WTC11 (cell line): ENCODE results near the gene SPNS2. TPM values are rescaled to one million over a fixed set of nuclear protein-coding genes. Genes with fewer than 3 reads are reported as not detected.

ENCODE experiments used
- ATAC-seq: fragments of 200-7000 bp; cut with Tn5 transposase; 2 replicates; pipeline ENCODE4 v1.10.0; 2021; ENCODE audit warnings: mild to moderate bottlenecking, moderate library complexity
- CTCF ChIA-PET: fragments of 300-600 bp; sonication (Branson Sonifier 250); formaldehyde crosslinking; loops from one replicate; lab custom pipeline; 2021; ENCODE audit warnings: antibody characterized with exemption; lab: Charles Lee
- POLR2A ChIA-PET: fragments of 350-600 bp; sonication (Branson Sonifier 250); formaldehyde crosslinking; loops from one replicate; lab custom pipeline; 2021; ENCODE audit warnings: antibody characterized with exemption; lab: Charles Lee
- DNase-seq: peaks from one replicate; pipeline ENCODE4 v3.0.0; 2021; ENCODE audit warnings: low spot score
- H3K27ac Mint-ChIP-seq: 2 replicates; pipeline ENCODE4 v1.8.0; 2021; ENCODE audit warnings: mixed read lengths
- H3K27me3 Mint-ChIP-seq: 2 replicates; pipeline ENCODE4 v1.8.0; 2021; ENCODE audit warnings: low read depth, mild to moderate bottlenecking, moderate library complexity, mixed read lengths
- H3K36me3 Mint-ChIP-seq: 2 replicates; pipeline ENCODE4 v1.8.0; 2021; ENCODE audit warnings: mixed read lengths
- H3K4me1 Mint-ChIP-seq: 2 replicates; pipeline ENCODE4 v1.8.0; 2022; ENCODE audit warnings: mixed read lengths
- H3K4me3 Mint-ChIP-seq: 2 replicates; pipeline ENCODE4 v1.8.0; 2021; ENCODE audit warnings: mild to moderate bottlenecking, moderate library complexity, mixed read lengths
- H3K9me3 Mint-ChIP-seq: 2 replicates; pipeline ENCODE4 v1.8.0; 2021; ENCODE audit warnings: mixed read lengths
- CREM ChIP-seq: sonication (generic); formaldehyde crosslinking; IDR thresholded peaks from 2 replicates; pipeline ENCODE4 v1.8.1; 2022; ENCODE audit warnings: mild to moderate bottlenecking, missing genetic modification reagents, moderate library complexity
- FOXP1 ChIP-seq: sonication (generic); formaldehyde crosslinking; IDR thresholded peaks from 2 replicates; pipeline ENCODE4 v1.8.0; 2022; ENCODE audit warnings: missing genetic modification reagents, mild to moderate bottlenecking, moderate library complexity, borderline replicate concordance
- GTF2I ChIP-seq: fragments of 250-450 bp; sonication (Bioruptor Pico); conservative IDR thresholded peaks from 2 replicates; pipeline ENCODE4 v1.4.0; 2021; ENCODE audit warnings: mild to moderate bottlenecking
- IRF2 ChIP-seq: sonication (generic); formaldehyde crosslinking; IDR thresholded peaks from 2 replicates; pipeline ENCODE4 v1.8.0; 2022; ENCODE audit warnings: low read depth, missing genetic modification reagents, borderline replicate concordance
- MXD4 ChIP-seq: fragments of 250-450 bp; sonication (Bioruptor Pico); IDR thresholded peaks from 2 replicates; pipeline ENCODE4 v1.8.0; 2021; ENCODE audit warnings: mild to moderate bottlenecking, moderate library complexity, borderline replicate concordance
- NR3C1 ChIP-seq: sonication (generic); formaldehyde crosslinking; conservative IDR thresholded peaks from 2 replicates; pipeline ENCODE4 v1.8.1; 2023; ENCODE audit warnings: low read depth, mild to moderate bottlenecking, missing genetic modification reagents
- RELA ChIP-seq: sonication (generic); formaldehyde crosslinking; IDR thresholded peaks from 2 replicates; pipeline ENCODE4 v1.8.1; 2022; ENCODE audit warnings: missing genetic modification reagents, mild to moderate bottlenecking, borderline replicate concordance
- RORB ChIP-seq: fragments of 250-450 bp; sonication (Bioruptor Pico); IDR thresholded peaks from 2 replicates; pipeline ENCODE4 v1.9.0; 2021; ENCODE audit warnings: mild to moderate bottlenecking
- SMAD4 ChIP-seq: sonication (generic); formaldehyde crosslinking; IDR thresholded peaks from 2 replicates; pipeline ENCODE4 v1.8.0; 2022; ENCODE audit warnings: mild to moderate bottlenecking, missing genetic modification reagents
- SP1 ChIP-seq: sonication (generic); formaldehyde crosslinking; conservative IDR thresholded peaks from 2 replicates; pipeline ENCODE4 v1.8.1; 2022; ENCODE audit warnings: missing genetic modification reagents
- STAT6 ChIP-seq: sonication (generic); formaldehyde crosslinking; conservative IDR thresholded peaks from 2 replicates; pipeline ENCODE4 v1.8.1; 2023; ENCODE audit warnings: mild to moderate bottlenecking, low read depth, missing genetic modification reagents, moderate library complexity
- ZNF281 ChIP-seq: sonication (generic); formaldehyde crosslinking; IDR thresholded peaks from 2 replicates; pipeline ENCODE4 v1.8.0; 2023; ENCODE audit warnings: mild to moderate bottlenecking, missing genetic modification reagents
- ZNF317 ChIP-seq: sonication (generic); formaldehyde crosslinking; IDR thresholded peaks from 2 replicates; pipeline ENCODE4 v1.8.1; 2023; ENCODE audit warnings: low read depth, mild to moderate bottlenecking, moderate library complexity, missing genetic modification reagents, borderline replicate concordance
- ZNF423 ChIP-seq: fragments of 250-450 bp; sonication (Bioruptor Pico); IDR thresholded peaks from 2 replicates; pipeline ENCODE4 v2.1.2; 2022; ENCODE audit warnings: mild to moderate bottlenecking, moderate library complexity
- total RNA-seq: library from RNA; stranded (reverse); gene quantifications from 3 replicates; pipeline ENCODE4 v1.2.3, GENCODE V29; 2021
- TF ChIP-seq, protein P1 (sequence below): sonication (generic); formaldehyde crosslinking; IDR thresholded peaks from 2 replicates; pipeline ENCODE4 v1.8.0; 2022; ENCODE audit warnings: mild to moderate bottlenecking, missing genetic modification reagents

SPNS2 gene
- total RNA-seq, 1 experiment from 2014 or later, result 0.87 TPM

GRCh38 chr17:4573669-4574068 is 75.0 kb downstream of the SPNS2 start:
- no peaks in the 10 kb centered on the region for H3K9me3 Mint-ChIP-seq

DNA sequence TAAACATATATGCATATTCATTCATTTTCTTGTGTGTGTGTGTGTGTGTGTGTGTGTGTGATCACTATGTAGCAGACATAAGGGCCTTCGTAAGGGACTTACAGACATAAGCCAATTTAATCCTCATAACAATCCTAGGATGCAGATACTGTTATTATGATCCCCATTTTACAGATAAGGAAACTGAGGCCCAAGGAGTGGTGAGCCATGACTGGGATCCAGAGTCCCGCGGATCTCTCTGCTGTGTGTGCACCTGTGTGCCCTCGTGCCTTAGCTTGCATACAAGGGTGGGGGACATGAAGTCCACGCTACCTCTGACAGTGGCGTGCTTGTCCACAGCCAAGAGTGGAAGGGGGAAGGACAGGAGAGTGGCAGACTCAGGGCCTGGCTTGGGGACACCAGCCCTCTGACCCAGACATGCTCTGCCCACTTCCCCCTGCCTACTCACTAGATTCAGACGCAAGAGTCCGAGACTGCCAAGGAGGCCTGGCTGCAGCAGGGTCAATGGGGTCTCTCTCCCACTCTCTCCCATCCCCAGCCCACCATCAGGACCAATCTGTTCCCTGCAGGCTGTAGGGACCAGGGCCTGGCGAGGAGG is 75.9 kb downstream of the SPNS2 start:
- Mint-ChIP-seq H3K4me3 (no peak overlapping the region), H3K27me3 (no peaks in the 10 kb centered on the region), H3K9me3 (no peaks in the 10 kb centered on the region), H3K4me1 (peaks cover 27% of the 10 kb centered on the region), H3K27ac (no peak overlapping the region), H3K36me3 (no peaks in the 10 kb centered on the region)
- TF ChIP-seq, protein P1, sequence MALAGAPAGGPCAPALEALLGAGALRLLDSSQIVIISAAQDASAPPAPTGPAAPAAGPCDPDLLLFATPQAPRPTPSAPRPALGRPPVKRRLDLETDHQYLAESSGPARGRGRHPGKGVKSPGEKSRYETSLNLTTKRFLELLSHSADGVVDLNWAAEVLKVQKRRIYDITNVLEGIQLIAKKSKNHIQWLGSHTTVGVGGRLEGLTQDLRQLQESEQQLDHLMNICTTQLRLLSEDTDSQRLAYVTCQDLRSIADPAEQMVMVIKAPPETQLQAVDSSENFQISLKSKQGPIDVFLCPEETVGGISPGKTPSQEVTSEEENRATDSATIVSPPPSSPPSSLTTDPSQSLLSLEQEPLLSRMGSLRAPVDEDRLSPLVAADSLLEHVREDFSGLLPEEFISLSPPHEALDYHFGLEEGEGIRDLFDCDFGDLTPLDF, result no peak
- TF ChIP-seq RORB (no peak), SMAD4 (no peak), GTF2I (CRISPR knock-in tag) (no peak)
- no peak for ATAC-seq
- ChIA-PET POLR2A (no interaction called here), CTCF (interaction anchor here (0.9 to 3.5 kb wide), 4 partner anchors 8 to 51 kb away, joined by 3 to 38 read pairs (median 7); partner anchors contain the start of gene SMTNL2)
- no peak for DNase-seq

More at GRCh38 chr17:4573669-4574068, 75.0 kb downstream of the SPNS2 start:
- no peaks in the 10 kb centered on the region for H3K36me3 Mint-ChIP-seq
- H3K27ac Mint-ChIP-seq, result no peak overlapping the region
- no peak overlapping the region for H3K4me3 Mint-ChIP-seq
- DNase-seq (no peak), ATAC-seq (no peak)
- CTCF ChIA-PET, result interaction anchor here (0.9 kb wide), 1 partner anchor 10 kb away, joined by 3 read pairs; the partner anchor contains the start of gene SMTNL2
- no peaks in the 10 kb centered on the region for H3K27me3 Mint-ChIP-seq
- POLR2A ChIA-PET, result no interaction called here
- TF ChIP-seq SP1, result no peak
- H3K4me1 Mint-ChIP-seq, result peaks cover 36% of the 10 kb centered on the region

GRCh38 chr17:4576161-4576558 is 77.5 kb downstream of the SPNS2 start:
- ChIA-PET POLR2A (interaction anchor here (1.4 kb wide), 1 partner anchor 35 kb away, joined by 4 read pairs; no protein-coding TSS in a partner anchor), CTCF (interaction anchor here (2.0 to 3.5 kb wide), 4 partner anchors 9 to 50 kb away, joined by 5 to 38 read pairs (median 8); no protein-coding TSS in a partner anchor)
- DNase-seq (no peak), ATAC-seq (no peak)
- no peaks in the 10 kb centered on the region for H3K27me3 Mint-ChIP-seq
- no peak for TF ChIP-seq MXD4
- no peak for TF ChIP-seq SMAD4
- no peak for TF ChIP-seq NR3C1 (CRISPR knock-in tag)
- TF ChIP-seq RELA, result no peak
- TF ChIP-seq STAT6 (CRISPR knock-in tag), result no peak
- peak overlapping the region; percentile 19; the same call in 1 of the 2 replicates for H3K27ac Mint-ChIP-seq
- no peaks in the 10 kb centered on the region for H3K9me3 Mint-ChIP-seq
- no peaks in the 10 kb centered on the region for H3K36me3 Mint-ChIP-seq
- no peak overlapping the region; the same call in 1 of the 2 replicates for H3K4me3 Mint-ChIP-seq
- H3K4me1 Mint-ChIP-seq, result peaks cover 20% of the 10 kb centered on the region

DNA sequence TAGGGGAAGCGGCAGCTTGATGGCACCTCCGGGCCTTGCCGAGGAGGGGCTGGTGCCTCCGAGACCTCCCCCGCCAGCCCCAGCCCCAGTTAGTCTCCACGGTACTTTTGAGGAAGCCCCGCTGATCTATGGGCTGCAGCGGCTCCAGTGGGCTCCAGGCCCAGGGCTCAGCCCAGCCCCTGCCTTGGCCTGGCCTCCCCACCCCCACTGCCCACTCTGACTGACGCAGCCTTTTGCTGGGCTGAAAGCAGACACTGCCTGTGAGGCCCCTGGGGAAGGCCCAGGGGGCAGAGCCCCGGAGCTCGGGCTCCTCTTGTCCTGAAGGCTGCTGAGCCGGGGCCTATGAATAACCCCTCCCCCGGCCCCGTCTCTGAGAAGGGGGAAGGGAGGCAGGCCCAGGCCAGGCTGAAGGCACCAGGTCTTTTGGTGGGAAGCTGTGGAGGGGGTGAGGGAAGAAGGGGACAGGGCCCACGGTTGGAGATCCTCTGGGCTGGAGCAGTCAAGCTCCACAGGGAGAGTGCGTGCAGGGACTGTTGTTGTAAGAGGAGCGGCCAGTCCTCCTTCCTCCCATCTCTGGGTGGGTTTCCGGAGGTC is 78.1 kb downstream of the SPNS2 start:
- no peak overlapping the region for H3K4me3 Mint-ChIP-seq
- H3K27ac Mint-ChIP-seq, result no peak overlapping the region
- H3K27me3 Mint-ChIP-seq, result no peaks in the 10 kb centered on the region; the same call in none of the 2 replicates
- CTCF ChIA-PET, result interaction anchor here (0.5 to 3.5 kb wide), 6 partner anchors 10 to 133 kb away, joined by 3 to 38 read pairs (median 4); partner anchors contain the start of gene MYBBP1A
- H3K4me1 Mint-ChIP-seq, result peaks cover 25% of the 10 kb centered on the region
- no peaks in the 10 kb centered on the region for H3K9me3 Mint-ChIP-seq
- POLR2A ChIA-PET, result interaction anchor here (0.6 to 1.4 kb wide), 2 partner anchors 34 to 114 kb away, joined by 3 to 4 read pairs; no protein-coding TSS in a partner anchor
- peak; percentile 90 for ATAC-seq
- peak; percentile 60 for DNase-seq
- no peaks in the 10 kb centered on the region for H3K36me3 Mint-ChIP-seq
- TF ChIP-seq IRF2 (no peak), ZNF317 (CRISPR knock-in tag) (no peak), ZNF281 (no peak), ZNF423 (peak; percentile 93), FOXP1 (CRISPR knock-in tag) (0 out of 2 replicates have a peak, but pooled peaks have one; percentile 7), CREM (CRISPR knock-in tag) (0 out of 2 replicates have a peak, but pooled peaks have one; percentile 32)
